H9 (cell line): ENCODE data around the gene SPECC1L. TPM values are rescaled to one million over a fixed set of nuclear protein-coding genes. Genes with fewer than 3 reads are reported as not detected.

Experiments
- DNase-seq: peaks from one replicate; pipeline ENCODE4 v3.0.0-alpha.2; 2017
- H2AFZ ChIP-seq: one replicate; pipeline ENCODE4 v1.6.1; 2013; ENCODE audit warnings: mild to moderate bottlenecking, low read length, control low read depth, moderate library complexity
- H2AK5ac ChIP-seq: 2 replicates; pipeline ENCODE4 v1.6.1; 2013; ENCODE audit warnings: low read length, control low read depth, mixed read lengths; ENCODE audit not compliant: insufficient read length
- H2BK120ac ChIP-seq: one replicate; pipeline ENCODE4 v1.6.1; 2013; ENCODE audit warnings: low read depth, mild to moderate bottlenecking, low read length, control low read depth, inconsistent platforms; ENCODE audit not compliant: poor library complexity, severe bottlenecking
- H2BK12ac ChIP-seq: 2 replicates; pipeline ENCODE4 v1.6.1; 2013; ENCODE audit warnings: low read length, control low read depth, mixed read lengths, low read depth; ENCODE audit not compliant: insufficient read length
- H2BK15ac ChIP-seq: 2 replicates; pipeline ENCODE4 v1.6.1; 2013; ENCODE audit warnings: low read depth, low read length, control low read depth
- H2BK20ac ChIP-seq: one replicate; pipeline ENCODE4 v1.6.1; 2013; ENCODE audit warnings: low read depth, mild to moderate bottlenecking, low read length, control low read depth, inconsistent platforms; ENCODE audit not compliant: poor library complexity, severe bottlenecking
- H2BK5ac ChIP-seq: 2 replicates; pipeline ENCODE4 v1.6.1; 2013; ENCODE audit warnings: low read length, control low read depth, mixed read lengths; ENCODE audit not compliant: insufficient read length
- H3K14ac ChIP-seq: 2 replicates; pipeline ENCODE4 v1.6.1; 2013; ENCODE audit warnings: low read length, control low read depth; ENCODE audit not compliant: insufficient read depth
- H3K18ac ChIP-seq: 2 replicates; pipeline ENCODE4 v1.6.1; 2013; ENCODE audit warnings: low read depth, mild to moderate bottlenecking, mixed read lengths, low read length, control low read depth; ENCODE audit not compliant: insufficient read length
- H3K23ac ChIP-seq: 2 replicates; pipeline ENCODE4 v1.6.1; 2013; ENCODE audit warnings: low read length, control low read depth, mixed read lengths, low read depth; ENCODE audit not compliant: insufficient read length
- H3K23me2 ChIP-seq: 2 replicates; pipeline ENCODE4 v1.6.1; 2013; ENCODE audit warnings: low read depth, mild to moderate bottlenecking, mixed read lengths, low read length, control low read depth; ENCODE audit not compliant: insufficient read length, poor library complexity, severe bottlenecking
- H3K27ac ChIP-seq: 2 replicates; pipeline ENCODE4 v1.5.1; 2013; ENCODE audit warnings: low read length, control low read depth, mixed read lengths, low read depth; ENCODE audit not compliant: insufficient read length
- H3K27me3 ChIP-seq: 2 replicates; pipeline ENCODE4 v1.6.1; 2013; ENCODE audit warnings: low read length, control low read depth, inconsistent platforms; ENCODE audit not compliant: insufficient read depth
- H3K4ac ChIP-seq: 2 replicates; pipeline ENCODE4 v1.6.1; 2013; ENCODE audit warnings: low read depth, mild to moderate bottlenecking, control low read depth, inconsistent platforms, low read length, moderate library complexity
- H3K4me1 ChIP-seq: 2 replicates; pipeline ENCODE4 v1.6.1; 2013; ENCODE audit warnings: low read length, control low read depth, inconsistent platforms; ENCODE audit not compliant: insufficient read depth
- H3K4me2 ChIP-seq: 2 replicates; pipeline ENCODE4 v1.6.1; 2013; ENCODE audit warnings: low read length, control low read depth, mixed read lengths; ENCODE audit not compliant: insufficient read length, insufficient read depth
- H3K56ac ChIP-seq: 2 replicates; pipeline ENCODE4 v1.6.1; 2013; ENCODE audit warnings: low read depth, mild to moderate bottlenecking, mixed read lengths, low read length, control low read depth; ENCODE audit not compliant: insufficient read length
- H3K79me1 ChIP-seq: 2 replicates; pipeline ENCODE4 v1.6.1; 2013; ENCODE audit warnings: low read depth, mild to moderate bottlenecking, moderate library complexity, low read length, control low read depth, inconsistent platforms; ENCODE audit not compliant: insufficient read depth, poor library complexity, severe bottlenecking
- H3K79me2 ChIP-seq: 2 replicates; pipeline ENCODE4 v1.6.1; 2013; ENCODE audit warnings: low read length, control low read depth, inconsistent platforms; ENCODE audit not compliant: insufficient read depth
- H3K9ac ChIP-seq: 2 replicates; pipeline ENCODE4 v1.6.1; 2013; ENCODE audit warnings: low read length, control low read depth, mixed read lengths; ENCODE audit not compliant: insufficient read length; ENCODE audit errors: extremely low read depth
- H3K9me3 ChIP-seq: one replicate; pipeline ENCODE4 v1.6.1; 2013; ENCODE audit warnings: low read depth, low read length, inconsistent platforms; ENCODE audit not compliant: control insufficient read depth
- H3T11ph ChIP-seq: one replicate; pipeline ENCODE4 v1.6.1; 2013; ENCODE audit warnings: mild to moderate bottlenecking, low read length, control low read depth, inconsistent platforms
- H4K20me1 ChIP-seq: one replicate; pipeline ENCODE4 v1.6.1; 2013; ENCODE audit not compliant: control insufficient read depth, insufficient read length, insufficient read depth
- H4K5ac ChIP-seq: 2 replicates; pipeline ENCODE4 v1.6.1; 2013; ENCODE audit warnings: low read depth, mild to moderate bottlenecking, mixed read lengths, low read length, control low read depth; ENCODE audit not compliant: insufficient read length
- H4K8ac ChIP-seq: replicated peaks from 2 replicates; pipeline ENCODE4 v1.6.1; 2013; ENCODE audit warnings: low read length, control low read depth, mixed read lengths, low read depth; ENCODE audit not compliant: insufficient read length
- H4K91ac ChIP-seq: 2 replicates; pipeline ENCODE4 v1.6.1; 2013; ENCODE audit warnings: low read depth, mild to moderate bottlenecking, moderate library complexity, mixed read lengths, low read length, control low read depth; ENCODE audit not compliant: insufficient read length
- H3K27ac Mint-ChIP-seq, 3 experiments: 2 replicates in 2 of 3; 3 replicates in 1 of 3; pipeline ENCODE4 v1.8.0; 2020 to 2021; ENCODE audit warnings: mixed read lengths in 3 of 3, mild to moderate bottlenecking in 1 of 3, moderate library complexity in 1 of 3
- H3K27me3 Mint-ChIP-seq: 2 replicates; pipeline ENCODE4 v1.8.0; 2021; ENCODE audit warnings: low read depth, mild to moderate bottlenecking, moderate library complexity, mixed read lengths
- H3K36me3 Mint-ChIP-seq, 3 experiments: 2 replicates in 2 of 3; 3 replicates in 1 of 3; pipeline ENCODE4 v1.8.0; 2020 to 2021; ENCODE audit warnings: low read depth in 3 of 3, mixed read lengths in 3 of 3; ENCODE audit not compliant: insufficient read depth in 1 of 3
- H3K4me1 Mint-ChIP-seq, 2 experiments: 2 replicates each; pipeline ENCODE4 v1.8.0; 2020; ENCODE audit warnings: mixed read lengths in 2 of 2
- H3K4me3 Mint-ChIP-seq, 2 experiments: 2 replicates in 1 of 2; 3 replicates in 1 of 2; pipeline ENCODE4 v1.8.0; 2020 to 2021; ENCODE audit warnings: mild to moderate bottlenecking in 2 of 2, mixed read lengths in 2 of 2, moderate library complexity in 1 of 2
- H3K9me3 Mint-ChIP-seq, 2 experiments: 2 replicates in 1 of 2; 3 replicates in 1 of 2; pipeline ENCODE4 v1.8.0; 2020; ENCODE audit warnings: mild to moderate bottlenecking in 2 of 2, mixed read lengths in 2 of 2, moderate library complexity in 1 of 2
- CTCF ChIP-seq: fragments of 200-600 bp; sonication (generic); conservative IDR thresholded peaks from 3 replicates; pipeline ENCODE4 v1.8.0; 2021; ENCODE audit warnings: antibody characterized with exemption, mild to moderate bottlenecking
- total RNA-seq: library from RNA; stranded (reverse); gene quantifications from 2 replicates; pipeline ENCODE4 v1.2.1, GENCODE V29; 2021

SPECC1L gene
- total RNA-seq, 1 experiment from 2014 or later: 57.1 TPM

- H3K4ac ChIP-seq: no peak overlapping the region
- H3K79me2 ChIP-seq: no peaks in the 10 kb centered on the region
- H3K9me3 Mint-ChIP-seq: peaks cover 0 to 2% of the 10 kb centered on the region in 2 experiments; a peak in 2 of 5 replicates
- H2AFZ ChIP-seq: no peak overlapping the region
- DNase-seq: no peak
- no peak overlapping the region for H3K4me2 ChIP-seq
- no peak overlapping the region for H2BK12ac ChIP-seq
- no peak overlapping the region for H3T11ph ChIP-seq
- no peak overlapping the region for H2BK120ac ChIP-seq
- H3K56ac ChIP-seq: no peak overlapping the region
- no peak overlapping the region for H3K23ac ChIP-seq
- H3K9me3 ChIP-seq: no peaks in the 10 kb centered on the region
- H3K9ac ChIP-seq: no peak overlapping the region
- no peak for TF ChIP-seq CTCF
- H2AK5ac ChIP-seq: no peak overlapping the region
- H3K18ac ChIP-seq: no peak overlapping the region
- no peak overlapping the region for H4K91ac ChIP-seq
- H3K79me1 ChIP-seq: no peaks in the 10 kb centered on the region
- H3K27ac Mint-ChIP-seq: no peak overlapping the region
- H2BK20ac ChIP-seq: no peak overlapping the region
- no peak overlapping the region for H3K14ac ChIP-seq
- H2BK15ac ChIP-seq: no peak overlapping the region
- no peaks in the 10 kb centered on the region for H3K27me3 ChIP-seq
- H3K27ac ChIP-seq: no peak overlapping the region
- H4K8ac ChIP-seq: no peak overlapping the region
- H3K23me2 ChIP-seq: no peaks in the 10 kb centered on the region
- H3K4me1 ChIP-seq: no peaks in the 10 kb centered on the region
- no peak overlapping the region for H4K5ac ChIP-seq
- H3K27me3 Mint-ChIP-seq: peaks cover 2% of the 10 kb centered on the region
- no peaks in the 10 kb centered on the region for H4K20me1 ChIP-seq
- no peak overlapping the region for H3K4me3 Mint-ChIP-seq
- H2BK5ac ChIP-seq: no peak overlapping the region
- H3K36me3 Mint-ChIP-seq: no peaks in the 10 kb centered on the region
- peaks cover 6 to 10% of the 10 kb centered on the region in 2 experiments for H3K4me1 Mint-ChIP-seq
Measured at GRCh38 chr22:24451162-24451561, 180.5 kb downstream of the SPECC1L start.
